Astrocyte (in vitro differentiated cells and primary cell): ENCODE measurements around the gene AASDHPPT. TPM values are rescaled to one million over a fixed set of nuclear protein-coding genes. Genes with fewer than 3 reads are reported as not detected.

Experiments used
- DNase-seq: peaks from one replicate; pipeline ENCODE4 v3.0.0-alpha.2; 2010; ENCODE audit warnings: low read depth
- FAIRE-seq: peaks from 2 replicates; lab custom pipeline; 2011; peaks lifted over from hg19 to GRCh38; lab: Jason Lieb, UNC
- H2AFZ ChIP-seq: 2 replicates; pipeline ENCODE4 v1.6.0; 2012; ENCODE audit warnings: low read depth, low read length, inconsistent platforms
- H3K27ac ChIP-seq: 2 replicates; pipeline ENCODE4 v1.5.1; 2011; ENCODE audit warnings: low read depth, low read length, inconsistent platforms
- H3K27me3 ChIP-seq: 2 replicates; pipeline ENCODE4 v1.6.0; 2011; ENCODE audit warnings: low read length, inconsistent platforms; ENCODE audit not compliant: insufficient read depth
- H3K36me3 ChIP-seq: 2 replicates; pipeline ENCODE4 v1.5.1; 2011; ENCODE audit warnings: low read length, inconsistent platforms; ENCODE audit not compliant: insufficient read depth
- H3K4me1 ChIP-seq: 2 replicates; pipeline ENCODE4 v1.5.1; 2011; ENCODE audit warnings: low read length, inconsistent platforms; ENCODE audit not compliant: insufficient read depth
- H3K4me2 ChIP-seq: 2 replicates; pipeline ENCODE4 v1.6.0; 2012; ENCODE audit warnings: low read length, inconsistent platforms
- H3K4me3 ChIP-seq: 2 replicates; pipeline ENCODE4 v1.5.1; 2011; ENCODE audit warnings: low read depth, mild to moderate bottlenecking, low read length, inconsistent platforms; ENCODE audit not compliant: insufficient read depth
- H3K79me2 ChIP-seq: 2 replicates; pipeline ENCODE4 v1.6.0; 2012; ENCODE audit warnings: mild to moderate bottlenecking, low read length, inconsistent platforms; ENCODE audit not compliant: insufficient read depth
- H3K9ac ChIP-seq: 2 replicates; pipeline ENCODE4 v1.6.0; 2012; ENCODE audit warnings: mild to moderate bottlenecking, low read length, inconsistent platforms
- H3K9me3 ChIP-seq: 2 replicates; pipeline ENCODE4 v1.5.1; 2012; ENCODE audit warnings: low read depth, mild to moderate bottlenecking, low read length, inconsistent platforms; ENCODE audit not compliant: insufficient read depth
- H4K20me1 ChIP-seq: 2 replicates; pipeline ENCODE4 v1.6.0; 2012; ENCODE audit warnings: low read length, inconsistent platforms; ENCODE audit not compliant: insufficient read depth
- H3K27ac Mint-ChIP-seq: one replicate; pipeline ENCODE4 v1.8.0; 2021; ENCODE audit warnings: mild to moderate bottlenecking, mixed read lengths; ENCODE audit not compliant: unreplicated experiment
- H3K27me3 Mint-ChIP-seq: one replicate; pipeline ENCODE4 v1.8.0; 2021; ENCODE audit warnings: low read depth, mixed read lengths; ENCODE audit not compliant: unreplicated experiment
- H3K36me3 Mint-ChIP-seq: one replicate; pipeline ENCODE4 v1.8.0; 2021; ENCODE audit warnings: low read depth, mixed read lengths; ENCODE audit not compliant: unreplicated experiment
- H3K4me1 Mint-ChIP-seq: one replicate; pipeline ENCODE4 v1.8.0; 2021; ENCODE audit warnings: low read depth, mixed read lengths; ENCODE audit not compliant: unreplicated experiment
- H3K4me3 Mint-ChIP-seq: one replicate; pipeline ENCODE4 v1.8.0; 2021; ENCODE audit warnings: mild to moderate bottlenecking, moderate library complexity, mixed read lengths; ENCODE audit not compliant: unreplicated experiment
- H3K9me3 Mint-ChIP-seq: one replicate; pipeline ENCODE4 v1.8.0; 2021; ENCODE audit warnings: mild to moderate bottlenecking, mixed read lengths; ENCODE audit not compliant: unreplicated experiment
- EZH2 ChIP-seq: IDR thresholded peaks from 2 replicates; pipeline ENCODE4 v1.6.1; 2012; ENCODE audit warnings: mild to moderate bottlenecking, low read length, inconsistent platforms; ENCODE audit not compliant: insufficient read depth
- total RNA-seq: library from RNA; stranded (reverse); gene quantifications from 2 replicates; pipeline ENCODE4 v1.2.1, GENCODE V29; 2021
- TF ChIP-seq, protein P1 (sequence below): IDR thresholded peaks from 2 replicates; pipeline ENCODE4 v1.5.1; 2011; ENCODE audit warnings: low read depth, mild to moderate bottlenecking, inconsistent platforms, low read length, moderate library complexity; ENCODE audit not compliant: insufficient read depth

The AASDHPPT gene
- total RNA-seq, 1 donor from 2014 or later = 61.6 TPM

DNA sequence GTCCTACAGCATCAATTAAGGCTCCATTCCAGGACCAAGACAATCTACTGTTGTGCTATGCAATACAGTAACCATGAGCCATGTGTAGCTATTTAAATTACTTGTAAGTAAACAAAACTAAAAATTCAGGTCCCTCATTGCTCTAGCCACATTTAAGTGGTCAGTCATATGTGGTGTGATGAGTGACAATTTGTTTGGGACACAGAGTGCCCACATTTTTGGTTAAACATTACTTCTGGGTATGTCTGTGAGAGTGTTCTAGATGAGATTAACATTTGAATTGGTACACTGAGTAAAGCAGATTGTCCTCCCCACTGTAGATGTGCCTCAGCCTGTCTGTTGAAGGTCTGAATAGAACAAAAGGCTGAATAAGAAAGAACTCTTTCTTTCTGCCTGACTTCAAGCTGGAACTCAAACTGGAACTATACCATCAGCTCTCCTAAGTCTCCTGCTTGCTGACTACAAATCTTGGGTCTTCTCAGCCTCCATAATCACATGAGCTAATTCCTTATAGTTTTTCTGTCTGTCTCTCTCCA is 16.1 kb upstream of the AASDHPPT start:
- Histone ChIP-seq H3K27me3 (no peaks in the 10 kb centered on the region), H3K4me2 (no peak overlapping the region), H3K9ac (no peak overlapping the region), H3K4me1 (no peaks in the 10 kb centered on the region), H4K20me1 (no peaks in the 10 kb centered on the region), H2AFZ (no peak overlapping the region), H3K79me2 (no peaks in the 10 kb centered on the region), H3K4me3 (no peak overlapping the region), H3K27ac (no peak overlapping the region), H3K9me3 (no peaks in the 10 kb centered on the region), H3K36me3 (no peaks in the 10 kb centered on the region)
- no peaks in the 10 kb centered on the region for H3K27me3 Mint-ChIP-seq
- H3K9me3 Mint-ChIP-seq = no peaks in the 10 kb centered on the region
- no peak overlapping the region for H3K27ac Mint-ChIP-seq
- H3K4me1 Mint-ChIP-seq = no peaks in the 10 kb centered on the region
- FAIRE-seq = no peak
- no peak for DNase-seq
- H3K4me3 Mint-ChIP-seq = no peak overlapping the region
- TF ChIP-seq, protein P1, sequence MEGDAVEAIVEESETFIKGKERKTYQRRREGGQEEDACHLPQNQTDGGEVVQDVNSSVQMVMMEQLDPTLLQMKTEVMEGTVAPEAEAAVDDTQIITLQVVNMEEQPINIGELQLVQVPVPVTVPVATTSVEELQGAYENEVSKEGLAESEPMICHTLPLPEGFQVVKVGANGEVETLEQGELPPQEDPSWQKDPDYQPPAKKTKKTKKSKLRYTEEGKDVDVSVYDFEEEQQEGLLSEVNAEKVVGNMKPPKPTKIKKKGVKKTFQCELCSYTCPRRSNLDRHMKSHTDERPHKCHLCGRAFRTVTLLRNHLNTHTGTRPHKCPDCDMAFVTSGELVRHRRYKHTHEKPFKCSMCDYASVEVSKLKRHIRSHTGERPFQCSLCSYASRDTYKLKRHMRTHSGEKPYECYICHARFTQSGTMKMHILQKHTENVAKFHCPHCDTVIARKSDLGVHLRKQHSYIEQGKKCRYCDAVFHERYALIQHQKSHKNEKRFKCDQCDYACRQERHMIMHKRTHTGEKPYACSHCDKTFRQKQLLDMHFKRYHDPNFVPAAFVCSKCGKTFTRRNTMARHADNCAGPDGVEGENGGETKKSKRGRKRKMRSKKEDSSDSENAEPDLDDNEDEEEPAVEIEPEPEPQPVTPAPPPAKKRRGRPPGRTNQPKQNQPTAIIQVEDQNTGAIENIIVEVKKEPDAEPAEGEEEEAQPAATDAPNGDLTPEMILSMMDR = no peak
- H3K36me3 Mint-ChIP-seq = no peaks in the 10 kb centered on the region

DNA sequence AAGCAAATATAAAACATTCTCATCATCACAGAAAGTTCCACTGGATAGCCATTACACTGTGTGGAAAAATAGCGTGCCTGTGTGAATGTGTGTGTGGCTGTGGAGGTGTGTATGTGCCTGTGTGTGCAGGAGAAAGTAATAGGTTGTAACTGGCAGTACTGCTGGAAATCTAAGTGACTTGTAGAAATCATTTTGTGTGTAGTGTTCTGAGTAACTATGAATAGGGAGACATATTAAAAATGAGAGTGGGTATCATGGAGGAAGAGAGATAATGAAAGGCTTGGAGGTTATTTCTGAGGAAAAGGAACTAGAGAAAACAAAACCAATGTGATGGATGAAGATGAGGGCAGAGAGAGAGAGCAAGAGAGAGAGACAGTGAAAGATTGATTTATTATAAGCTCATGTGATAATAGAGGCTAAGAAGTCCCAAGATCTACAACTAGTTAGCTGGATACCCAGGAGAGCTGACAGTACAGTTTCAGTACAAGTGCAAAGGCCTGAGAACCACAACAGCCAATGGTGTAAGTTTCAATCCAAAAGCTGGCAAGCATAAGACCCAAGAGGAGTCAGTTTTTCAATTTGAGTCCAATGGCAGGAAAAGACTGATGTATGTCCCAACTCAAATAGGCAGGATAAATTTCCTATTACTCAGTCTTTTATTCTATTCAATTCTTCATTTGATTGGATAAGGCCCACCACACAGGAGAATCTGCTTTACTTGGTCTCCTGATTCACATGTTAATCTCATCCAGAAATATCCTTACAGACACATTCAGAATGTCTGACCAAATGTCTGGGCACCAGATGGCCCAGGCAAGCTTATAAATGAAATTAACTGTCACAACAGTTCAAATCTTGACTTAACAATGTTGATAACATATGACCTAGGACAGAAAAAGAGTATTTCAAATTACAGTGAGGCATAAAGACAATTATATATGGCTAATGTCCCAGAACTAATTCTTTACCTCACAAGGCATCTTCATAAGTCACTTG is 15.2 kb upstream of the AASDHPPT start:
- H3K36me3 ChIP-seq = no peaks in the 10 kb centered on the region
- no peak for FAIRE-seq
- H2AFZ ChIP-seq = no peak overlapping the region
- H3K4me3 ChIP-seq = no peak overlapping the region
- TF ChIP-seq EZH2 = no peak
- TF ChIP-seq, protein P1 = no peak
- Mint-ChIP-seq H3K9me3 (no peaks in the 10 kb centered on the region), H3K27me3 (no peaks in the 10 kb centered on the region), H3K4me1 (no peaks in the 10 kb centered on the region), H3K36me3 (no peaks in the 10 kb centered on the region), H3K27ac (no peak overlapping the region), H3K4me3 (no peak overlapping the region)
- DNase-seq = no peak
- H3K4me2 ChIP-seq = no peak overlapping the region
- no peak overlapping the region for H3K27ac ChIP-seq
- no peaks in the 10 kb centered on the region for H3K4me1 ChIP-seq
- no peaks in the 10 kb centered on the region for H3K27me3 ChIP-seq
- H3K9me3 ChIP-seq = no peaks in the 10 kb centered on the region
- H3K9ac ChIP-seq = no peak overlapping the region
- no peaks in the 10 kb centered on the region for H3K79me2 ChIP-seq
- H4K20me1 ChIP-seq = no peaks in the 10 kb centered on the region

DNA sequence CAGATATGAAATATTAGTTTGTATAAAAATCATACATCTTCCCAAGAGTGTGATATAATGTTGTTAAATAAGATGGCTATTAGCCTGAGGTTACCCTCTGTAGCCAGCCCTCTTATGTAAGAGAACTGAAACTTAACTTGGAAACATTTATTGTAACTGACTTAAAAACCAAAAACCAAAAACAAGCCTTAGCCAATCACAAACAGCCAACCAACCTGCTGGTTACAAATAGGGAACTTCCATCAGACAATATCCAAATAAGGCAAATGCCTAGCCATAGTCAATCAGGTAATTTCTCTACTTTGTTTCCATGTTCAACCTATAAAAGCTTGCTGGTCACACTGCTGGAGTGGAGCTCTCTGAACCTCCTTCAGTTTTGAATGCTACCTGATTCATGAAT is 14.5 kb upstream of the AASDHPPT start:
- H3K9me3 Mint-ChIP-seq = no peaks in the 10 kb centered on the region
- Histone ChIP-seq H3K27ac (no peak overlapping the region), H4K20me1 (no peaks in the 10 kb centered on the region), H2AFZ (no peak overlapping the region), H3K36me3 (no peaks in the 10 kb centered on the region), H3K4me1 (no peaks in the 10 kb centered on the region), H3K9ac (no peak overlapping the region), H3K4me2 (no peak overlapping the region), H3K27me3 (no peaks in the 10 kb centered on the region), H3K4me3 (no peak overlapping the region), H3K9me3 (no peaks in the 10 kb centered on the region), H3K79me2 (no peaks in the 10 kb centered on the region)
- no peaks in the 10 kb centered on the region for H3K36me3 Mint-ChIP-seq
- H3K27ac Mint-ChIP-seq = no peak overlapping the region
- DNase-seq (no peak), FAIRE-seq (no peak)
- H3K27me3 Mint-ChIP-seq = no peaks in the 10 kb centered on the region
- H3K4me1 Mint-ChIP-seq = no peaks in the 10 kb centered on the region
- H3K4me3 Mint-ChIP-seq = no peak overlapping the region
- TF ChIP-seq EZH2 = no peak
- TF ChIP-seq, protein P1 = no peak
